Neural cell (in vitro differentiated cells): ENCODE data around the gene TYROBP.

Source experiments
- EP300 ChIP-seq: fragments of 450-650 bp; conservative IDR thresholded peaks from 2 replicates; pipeline ENCODE4 v1.6.1; 2014; ENCODE audit warnings: antibody characterized with exemption, mild to moderate bottlenecking, moderate library complexity; ENCODE audit not compliant: poor library complexity, severe bottlenecking
- EZH2 ChIP-seq: fragments of 200-600, 300-800 bp; shearing (Covaris generic), sonication (generic); IDR thresholded peaks from 2 replicates; pipeline ENCODE4 v1.6.1; 2014; ENCODE audit warnings: antibody characterized with exemption, low read length, borderline replicate concordance, mild to moderate bottlenecking; ENCODE audit not compliant: insufficient read depth, poor library complexity, severe bottlenecking
- POLR2AphosphoS5 ChIP-seq: IDR thresholded peaks from 2 replicates; pipeline ENCODE4 v1.6.1; 2012
- SMC3 ChIP-seq: fragments of 450-650 bp; conservative IDR thresholded peaks from 2 replicates; pipeline ENCODE4 v1.6.1; 2014; ENCODE audit warnings: antibody characterized with exemption, mild to moderate bottlenecking, moderate library complexity; ENCODE audit not compliant: poor library complexity
- TAF1 ChIP-seq: IDR thresholded peaks from 2 replicates; pipeline ENCODE4 v1.6.1; 2012; ENCODE audit warnings: low read depth
- TF ChIP-seq, protein P1 (sequence below): fragments of 450-650 bp; IDR thresholded peaks from 2 replicates; pipeline ENCODE4 v1.5.1; 2014; ENCODE audit warnings: antibody characterized with exemption, mild to moderate bottlenecking, moderate library complexity; ENCODE audit not compliant: poor library complexity, severe bottlenecking
- TF ChIP-seq, protein P2 (sequence below): IDR thresholded peaks from 2 replicates; pipeline ENCODE4 v1.6.1; 2012; ENCODE audit warnings: borderline replicate concordance

DNA sequence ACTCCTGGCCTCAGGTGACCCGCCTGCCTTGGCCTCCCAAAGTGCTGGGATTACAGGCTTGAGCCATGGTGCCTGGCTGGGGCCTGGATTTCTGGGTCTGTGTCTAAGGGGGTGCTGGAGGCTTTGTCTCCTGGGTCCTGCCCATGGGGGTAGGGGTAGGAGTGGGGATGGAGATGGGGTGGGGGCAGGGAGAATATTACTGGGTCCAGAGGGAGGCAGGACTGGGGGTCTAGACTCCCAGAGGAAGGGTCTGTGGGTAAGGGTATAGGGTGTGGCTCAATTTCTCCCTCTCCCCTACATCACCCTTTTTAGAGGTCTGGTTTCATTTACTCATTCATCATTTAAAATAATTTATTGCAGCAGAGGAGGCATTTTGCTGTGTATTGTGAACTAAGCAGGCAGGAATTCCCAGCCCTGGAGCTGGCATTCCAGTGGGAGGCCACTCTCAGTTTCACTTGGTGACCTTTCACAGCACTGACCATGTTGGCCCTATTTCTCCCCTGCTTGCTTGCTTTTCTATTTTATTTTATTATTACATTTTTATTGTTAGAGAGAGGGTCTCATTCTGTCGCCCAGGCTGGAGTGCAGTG lies 6.9 kb downstream of the TYROBP start:
- TF ChIP-seq, protein P1, sequence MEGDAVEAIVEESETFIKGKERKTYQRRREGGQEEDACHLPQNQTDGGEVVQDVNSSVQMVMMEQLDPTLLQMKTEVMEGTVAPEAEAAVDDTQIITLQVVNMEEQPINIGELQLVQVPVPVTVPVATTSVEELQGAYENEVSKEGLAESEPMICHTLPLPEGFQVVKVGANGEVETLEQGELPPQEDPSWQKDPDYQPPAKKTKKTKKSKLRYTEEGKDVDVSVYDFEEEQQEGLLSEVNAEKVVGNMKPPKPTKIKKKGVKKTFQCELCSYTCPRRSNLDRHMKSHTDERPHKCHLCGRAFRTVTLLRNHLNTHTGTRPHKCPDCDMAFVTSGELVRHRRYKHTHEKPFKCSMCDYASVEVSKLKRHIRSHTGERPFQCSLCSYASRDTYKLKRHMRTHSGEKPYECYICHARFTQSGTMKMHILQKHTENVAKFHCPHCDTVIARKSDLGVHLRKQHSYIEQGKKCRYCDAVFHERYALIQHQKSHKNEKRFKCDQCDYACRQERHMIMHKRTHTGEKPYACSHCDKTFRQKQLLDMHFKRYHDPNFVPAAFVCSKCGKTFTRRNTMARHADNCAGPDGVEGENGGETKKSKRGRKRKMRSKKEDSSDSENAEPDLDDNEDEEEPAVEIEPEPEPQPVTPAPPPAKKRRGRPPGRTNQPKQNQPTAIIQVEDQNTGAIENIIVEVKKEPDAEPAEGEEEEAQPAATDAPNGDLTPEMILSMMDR = no peak
- TF ChIP-seq POLR2AphosphoS5 (no peak), TAF1 (no peak), SMC3 (no peak), EZH2 (no peak), EP300 (no peak)
- TF ChIP-seq, protein P2, sequence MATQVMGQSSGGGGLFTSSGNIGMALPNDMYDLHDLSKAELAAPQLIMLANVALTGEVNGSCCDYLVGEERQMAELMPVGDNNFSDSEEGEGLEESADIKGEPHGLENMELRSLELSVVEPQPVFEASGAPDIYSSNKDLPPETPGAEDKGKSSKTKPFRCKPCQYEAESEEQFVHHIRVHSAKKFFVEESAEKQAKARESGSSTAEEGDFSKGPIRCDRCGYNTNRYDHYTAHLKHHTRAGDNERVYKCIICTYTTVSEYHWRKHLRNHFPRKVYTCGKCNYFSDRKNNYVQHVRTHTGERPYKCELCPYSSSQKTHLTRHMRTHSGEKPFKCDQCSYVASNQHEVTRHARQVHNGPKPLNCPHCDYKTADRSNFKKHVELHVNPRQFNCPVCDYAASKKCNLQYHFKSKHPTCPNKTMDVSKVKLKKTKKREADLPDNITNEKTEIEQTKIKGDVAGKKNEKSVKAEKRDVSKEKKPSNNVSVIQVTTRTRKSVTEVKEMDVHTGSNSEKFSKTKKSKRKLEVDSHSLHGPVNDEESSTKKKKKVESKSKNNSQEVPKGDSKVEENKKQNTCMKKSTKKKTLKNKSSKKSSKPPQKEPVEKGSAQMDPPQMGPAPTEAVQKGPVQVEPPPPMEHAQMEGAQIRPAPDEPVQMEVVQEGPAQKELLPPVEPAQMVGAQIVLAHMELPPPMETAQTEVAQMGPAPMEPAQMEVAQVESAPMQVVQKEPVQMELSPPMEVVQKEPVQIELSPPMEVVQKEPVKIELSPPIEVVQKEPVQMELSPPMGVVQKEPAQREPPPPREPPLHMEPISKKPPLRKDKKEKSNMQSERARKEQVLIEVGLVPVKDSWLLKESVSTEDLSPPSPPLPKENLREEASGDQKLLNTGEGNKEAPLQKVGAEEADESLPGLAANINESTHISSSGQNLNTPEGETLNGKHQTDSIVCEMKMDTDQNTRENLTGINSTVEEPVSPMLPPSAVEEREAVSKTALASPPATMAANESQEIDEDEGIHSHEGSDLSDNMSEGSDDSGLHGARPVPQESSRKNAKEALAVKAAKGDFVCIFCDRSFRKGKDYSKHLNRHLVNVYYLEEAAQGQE = no peak
